Retina (tissue), 1 donor: ENCODE data around the gene RUNDC3A.
A peak's percentile ranks its signal among the peaks of the same experiment; 100 is the strongest.
"Not testable (repeated sequence)": the region's sequence is repeated elsewhere in the genome, so short reads cannot be mapped to it uniquely, and the experiment has no call there.

ENCODE experiments used
- DNase-seq: peaks from one replicate; pipeline ENCODE4 v3.0.0-alpha.2; 2016

Gene RUNDC3A

DNA sequence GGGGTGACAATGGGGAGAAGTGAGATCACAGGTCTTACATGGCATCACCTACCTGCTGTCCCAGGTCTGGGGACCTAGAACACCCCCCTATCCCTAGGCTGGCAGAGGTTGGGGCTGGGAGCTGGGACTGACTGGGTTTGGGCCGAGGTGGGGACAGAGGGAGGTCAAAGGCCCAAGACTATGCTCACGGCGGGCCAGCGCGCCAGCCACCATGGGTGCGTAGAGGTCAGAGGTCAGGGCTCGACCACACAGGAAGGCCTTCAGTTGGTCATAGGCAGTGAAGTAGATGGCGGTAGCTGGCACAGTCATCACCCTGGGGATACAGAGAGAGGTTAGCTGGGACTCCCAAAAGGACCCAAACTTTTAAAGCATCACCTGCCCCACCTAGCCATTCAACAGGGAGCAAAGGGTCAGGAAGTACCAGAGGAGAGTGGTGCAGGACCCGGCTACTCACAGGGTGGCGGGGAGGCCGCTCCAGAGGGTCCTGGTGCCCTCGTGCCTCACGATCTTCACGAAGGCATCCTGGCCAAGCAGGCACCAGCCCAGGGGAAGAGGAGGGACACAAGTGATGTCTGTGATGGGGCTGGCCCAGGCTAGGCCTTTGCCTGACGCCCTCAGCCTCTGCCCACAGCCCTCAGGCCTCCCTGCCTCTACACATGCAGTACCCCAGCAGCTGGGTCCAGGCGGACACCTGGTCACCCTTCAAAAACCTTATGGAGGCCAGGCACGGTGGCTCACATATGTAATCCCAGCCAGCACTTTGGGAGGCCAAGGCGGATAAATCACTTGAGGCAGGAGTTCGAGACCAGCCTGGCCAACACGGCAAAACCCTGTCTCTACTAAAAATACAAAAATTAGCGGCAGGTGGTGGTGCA lies 13.1 kb downstream of the RUNDC3A start:
- no peak for DNase-seq

DNA sequence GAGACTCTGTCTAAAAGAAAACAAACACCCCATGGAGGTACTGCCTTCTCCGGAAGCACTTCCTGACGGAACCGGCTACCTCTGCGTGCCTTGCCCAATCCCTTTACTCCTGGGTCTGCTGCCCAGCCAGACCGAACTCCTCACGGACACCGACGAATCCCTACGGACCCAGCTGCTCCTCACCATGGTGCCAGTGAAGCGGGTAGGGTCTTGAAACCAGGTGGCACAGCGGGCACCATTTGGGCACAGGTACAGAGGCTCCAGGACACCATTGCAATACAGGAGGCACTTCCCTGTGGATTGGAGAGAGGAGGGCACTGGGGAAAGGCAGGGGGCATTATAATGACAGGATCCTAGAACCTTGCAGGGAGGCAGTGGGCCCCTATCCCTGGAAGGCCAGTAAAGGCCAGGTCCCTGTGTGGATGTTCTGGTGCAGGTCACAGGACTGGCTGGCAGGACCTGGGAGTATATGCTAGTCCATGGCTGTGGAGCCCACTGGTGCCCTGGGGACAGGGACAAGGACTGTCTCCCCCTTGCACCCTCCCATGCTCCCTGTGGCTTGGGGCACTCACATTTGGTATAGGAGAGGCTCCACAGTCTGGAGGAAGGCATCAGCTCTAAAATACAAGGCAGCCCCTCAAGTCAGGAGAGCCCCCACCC lies 14.0 kb downstream of the RUNDC3A start:
- DNase-seq: no peak

GRCh38 chr17:44323359-44324091 lies 15.1 kb downstream of the RUNDC3A start:
- no peak for DNase-seq

DNA sequence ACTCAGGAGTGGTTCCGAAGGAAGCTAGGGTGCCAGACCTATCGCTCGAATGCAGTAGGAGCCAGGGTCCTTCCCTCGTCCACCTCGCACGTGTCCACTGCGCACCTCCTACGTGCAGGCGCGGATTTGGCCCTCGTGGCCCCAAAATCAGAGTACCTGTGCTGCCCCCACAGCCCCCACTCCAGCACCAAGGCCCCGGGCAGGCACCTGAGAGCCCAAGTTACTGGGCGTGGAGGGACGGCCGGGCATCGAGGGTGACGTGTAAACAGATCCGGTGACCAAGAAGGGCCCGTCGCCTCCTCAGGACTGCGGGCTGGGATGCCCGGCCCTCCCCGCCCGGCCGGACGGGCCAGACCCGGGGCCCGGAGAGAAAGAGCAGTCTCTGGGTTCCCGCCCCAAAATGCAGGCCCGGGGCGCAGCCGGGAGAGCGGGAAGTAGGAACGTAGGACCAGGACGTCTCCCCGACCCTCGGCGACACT lies 15.7 kb downstream of the RUNDC3A start:
- no peak for DNase-seq

GRCh38 chr17:44324571-44325275 lies 16.3 kb downstream of the RUNDC3A start, which contains the start of gene SLC25A39:
SLC25A39 (minus strand) TSS chr17:44324823; CDS start chr17:44323562, 1,261 bp downstream.
- peak; percentile 94 for DNase-seq

DNA sequence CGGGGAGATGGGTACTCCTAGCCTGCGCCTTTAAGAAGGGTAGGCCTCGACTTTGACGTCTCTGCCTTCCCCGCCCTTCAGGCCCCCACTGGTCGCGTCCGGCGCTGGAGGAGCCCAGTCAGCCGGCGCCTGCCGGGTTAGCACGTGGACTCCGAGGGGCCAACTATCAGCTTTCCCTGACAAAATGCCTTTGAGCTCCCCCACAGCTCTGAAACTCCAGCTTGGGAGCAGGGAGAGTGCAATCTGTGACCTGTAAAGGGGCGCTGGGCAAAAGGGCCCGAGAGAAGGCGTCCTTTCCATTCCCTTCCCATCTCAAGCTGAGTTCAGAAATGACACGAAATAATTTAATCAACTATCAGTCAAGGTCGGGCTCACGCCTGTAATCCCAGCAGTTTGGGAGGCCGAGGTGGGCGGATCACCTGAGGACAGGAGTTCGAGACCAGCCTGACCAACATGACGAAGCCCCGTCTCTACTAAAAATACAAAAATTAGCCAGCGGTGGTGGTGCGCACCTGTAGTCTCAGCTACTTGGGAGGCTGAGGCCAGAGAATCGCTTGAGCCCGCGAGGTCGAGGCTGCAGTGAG lies 18.6 kb downstream of the RUNDC3A start:
- DNase-seq: peak; percentile 91

- no peak for DNase-seq
Observed at GRCh38 chr17:44327715-44328449, 19.5 kb downstream of the RUNDC3A start.

- not testable (repeated sequence) for DNase-seq
Observed at GRCh38 chr17:44329516-44329915, 21.1 kb downstream of the RUNDC3A start.

DNA sequence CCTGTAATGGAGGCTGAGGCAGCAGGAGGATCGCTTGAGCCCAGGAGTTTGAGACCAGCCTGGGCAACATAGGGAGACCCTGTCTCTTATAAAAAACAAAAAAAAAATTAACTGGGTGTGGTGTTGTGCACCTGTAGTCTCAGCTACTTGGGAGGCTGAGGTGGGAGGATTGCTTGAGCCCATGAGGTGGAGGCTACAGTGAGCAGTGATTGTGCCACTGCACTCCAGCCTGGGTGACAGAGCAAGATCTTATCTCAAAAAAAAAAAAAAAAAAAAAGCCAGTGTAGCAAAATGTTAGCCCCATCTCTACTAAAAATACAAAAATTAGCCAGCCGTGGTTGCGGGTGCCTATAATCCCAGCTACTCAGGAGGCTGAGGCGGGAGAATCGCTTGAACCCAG lies 21.9 kb downstream of the RUNDC3A start:
- DNase-seq: not testable (repeated sequence)

DNA sequence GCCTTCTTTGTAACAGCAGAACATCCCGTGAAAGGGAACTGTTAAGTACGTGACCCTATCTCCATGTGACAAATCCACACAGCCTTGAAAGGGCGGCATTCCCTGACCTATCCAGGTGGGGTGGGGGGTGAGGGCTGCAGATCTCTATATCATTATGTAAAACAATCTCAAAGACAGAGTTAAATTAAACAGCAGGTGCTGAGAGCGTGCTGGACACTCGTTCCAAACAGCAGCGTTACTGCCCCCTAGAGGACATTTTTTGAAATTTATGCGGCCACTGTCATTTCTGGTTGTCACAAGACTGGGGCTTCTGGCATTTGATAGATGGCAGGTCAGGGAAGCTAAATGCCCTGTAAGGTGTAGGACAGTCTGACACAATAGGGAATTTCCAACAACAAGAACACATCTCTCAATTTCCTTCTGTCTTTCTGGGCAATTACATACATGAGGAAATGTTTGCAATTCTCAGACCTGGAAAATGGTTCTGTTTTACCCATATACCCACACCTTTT lies 22.9 kb downstream of the RUNDC3A start:
- peak; percentile 88 for DNase-seq

- no peak for DNase-seq
Observed at GRCh38 chr17:44333371-44333770, 25.0 kb downstream of the RUNDC3A start.

DNA sequence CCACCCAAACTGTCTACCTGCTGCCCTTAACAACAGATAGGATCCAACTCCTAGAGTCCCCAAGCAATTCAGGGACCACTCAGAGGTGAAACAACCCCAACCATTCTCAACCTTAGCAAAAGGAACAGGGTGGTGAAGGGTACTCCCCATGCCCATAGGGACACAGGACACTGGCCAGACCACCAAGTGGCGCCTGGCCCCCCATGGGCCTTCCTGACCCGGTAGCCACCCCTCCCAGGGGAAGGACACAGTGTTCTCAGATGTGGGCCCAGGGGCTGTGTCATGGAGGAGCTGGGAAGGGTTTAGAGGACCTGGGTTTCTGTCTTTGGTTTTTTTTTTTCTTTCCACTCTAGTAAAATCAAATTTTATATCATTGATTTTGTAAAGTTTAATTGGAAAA lies 25.9 kb downstream of the RUNDC3A start:
- DNase-seq: no peak

- no peak for DNase-seq
Observed at GRCh38 chr17:44334727-44335126, 26.3 kb downstream of the RUNDC3A start.

- no peak for DNase-seq
Observed at GRCh38 chr17:44335564-44335963, 27.2 kb downstream of the RUNDC3A start.

DNA sequence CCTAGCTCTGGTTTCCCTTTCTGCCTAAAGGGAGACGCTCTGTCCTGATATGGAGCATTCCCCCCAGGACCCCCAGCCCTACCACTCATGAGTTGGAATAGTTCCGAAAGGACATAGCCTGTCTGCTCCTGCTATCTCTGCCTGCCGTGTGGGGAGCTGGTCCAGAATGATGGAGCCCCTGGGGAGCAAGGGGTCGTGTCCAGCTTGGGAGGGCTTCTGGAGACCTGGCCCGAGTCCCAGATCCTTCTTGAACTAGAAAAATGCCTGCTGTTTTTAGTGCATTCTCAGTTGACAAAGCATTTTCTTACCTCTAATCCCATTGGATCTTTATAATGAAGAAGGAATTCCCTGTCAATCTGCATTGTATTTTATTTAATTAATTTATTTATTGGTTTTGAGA lies 27.6 kb downstream of the RUNDC3A start:
- no peak for DNase-seq

GRCh38 chr17:44338702-44339101 lies 30.3 kb downstream of the RUNDC3A start:
- no peak for DNase-seq

GRCh38 chr17:44340553-44340952 lies 32.2 kb downstream of the RUNDC3A start:
- not testable (repeated sequence) for DNase-seq

DNA sequence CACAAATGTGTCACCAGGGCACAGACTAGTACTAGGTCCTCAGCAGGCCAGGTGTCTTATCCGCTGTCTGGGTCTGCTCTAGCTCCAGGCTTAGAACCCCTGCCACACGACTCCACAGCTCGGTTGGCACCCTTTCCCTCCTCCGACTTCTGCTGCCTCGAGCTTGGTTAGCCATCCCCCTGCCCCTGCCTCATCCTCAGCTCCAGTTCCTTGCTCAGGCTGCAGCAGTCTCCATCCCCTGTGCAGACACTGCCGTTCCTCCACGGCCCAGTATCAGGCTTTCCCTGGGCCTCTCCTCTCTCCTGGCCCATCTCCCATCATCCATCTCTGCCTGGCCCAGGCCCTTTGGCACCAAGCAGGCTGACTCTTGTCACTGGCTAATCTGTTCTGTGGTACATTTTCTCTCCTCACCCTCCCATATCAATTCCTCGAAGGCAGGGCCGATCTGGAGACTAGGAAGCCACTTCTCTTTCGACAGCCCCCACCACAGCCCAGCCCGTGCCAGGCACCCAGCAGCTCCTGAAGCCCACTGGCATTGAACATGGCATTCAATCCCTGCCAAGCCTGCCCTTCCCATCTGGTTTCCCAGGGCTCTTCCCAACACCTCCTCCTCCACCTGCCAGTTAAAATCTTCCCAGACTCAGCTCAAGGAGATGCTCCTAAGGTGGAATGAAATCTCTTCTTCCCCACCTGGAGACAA lies 35.3 kb downstream of the RUNDC3A start:
- no peak for DNase-seq

GRCh38 chr17:44344939-44345453 lies 36.6 kb downstream of the RUNDC3A start, which contains the start of gene GRN:
GRN (plus strand) TSS chr17:44345302; CDS start chr17:44349165, 3,863 bp downstream.
- peak; percentile 97 for DNase-seq

- peak; percentile 86 for DNase-seq
Observed at GRCh38 chr17:44345454-44346026, 37.1 kb downstream of the RUNDC3A start.
